ENCODE data around the gene PYY.

DNA sequence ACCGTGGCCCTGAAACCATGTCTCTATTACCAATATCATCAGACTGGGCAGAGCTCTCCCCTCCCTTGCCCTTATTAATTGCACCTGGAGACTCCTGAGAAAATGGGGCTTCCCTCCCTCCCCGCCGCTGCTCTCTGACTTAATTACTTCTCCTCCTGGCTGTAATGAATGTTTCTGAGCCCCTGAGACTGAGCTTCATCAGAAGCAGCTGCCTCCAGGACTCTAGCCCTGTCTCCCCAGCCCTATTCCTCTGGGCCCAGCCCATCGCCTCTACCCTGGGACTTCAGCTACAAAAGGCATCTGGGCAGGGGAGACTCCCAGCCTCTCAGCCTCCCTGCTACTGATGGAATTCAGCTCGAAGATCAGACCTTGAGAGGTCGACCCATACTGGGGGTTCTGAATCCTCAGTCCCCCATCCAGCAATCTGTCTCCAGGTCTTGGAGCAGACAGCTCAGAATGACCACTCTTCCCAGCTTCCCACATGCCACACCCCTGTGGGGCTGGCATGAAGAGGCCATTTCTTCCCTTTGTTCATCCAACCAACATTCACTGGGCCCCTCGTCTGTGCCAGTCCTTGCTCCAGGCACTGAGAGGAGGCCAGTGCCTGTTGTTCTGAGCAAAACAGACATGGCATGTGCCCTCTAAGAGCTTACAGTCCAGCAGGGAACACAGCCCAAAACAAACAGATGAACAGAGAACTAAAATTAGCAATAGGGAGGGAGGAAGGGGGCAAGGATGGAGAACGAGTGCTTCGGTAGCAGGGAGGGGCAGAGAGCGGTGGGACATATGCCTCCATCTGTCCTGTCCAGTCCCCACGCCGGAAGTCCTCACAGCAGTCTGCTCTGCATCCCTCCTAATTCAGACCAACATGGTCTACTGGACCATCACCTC, 33.6 kb upstream of the PYY start:
- TF ChIP-seq POLR2A (IDR thresholded peaks at IDR 0.05): no peak
- TF ChIP-seq, protein P1, sequence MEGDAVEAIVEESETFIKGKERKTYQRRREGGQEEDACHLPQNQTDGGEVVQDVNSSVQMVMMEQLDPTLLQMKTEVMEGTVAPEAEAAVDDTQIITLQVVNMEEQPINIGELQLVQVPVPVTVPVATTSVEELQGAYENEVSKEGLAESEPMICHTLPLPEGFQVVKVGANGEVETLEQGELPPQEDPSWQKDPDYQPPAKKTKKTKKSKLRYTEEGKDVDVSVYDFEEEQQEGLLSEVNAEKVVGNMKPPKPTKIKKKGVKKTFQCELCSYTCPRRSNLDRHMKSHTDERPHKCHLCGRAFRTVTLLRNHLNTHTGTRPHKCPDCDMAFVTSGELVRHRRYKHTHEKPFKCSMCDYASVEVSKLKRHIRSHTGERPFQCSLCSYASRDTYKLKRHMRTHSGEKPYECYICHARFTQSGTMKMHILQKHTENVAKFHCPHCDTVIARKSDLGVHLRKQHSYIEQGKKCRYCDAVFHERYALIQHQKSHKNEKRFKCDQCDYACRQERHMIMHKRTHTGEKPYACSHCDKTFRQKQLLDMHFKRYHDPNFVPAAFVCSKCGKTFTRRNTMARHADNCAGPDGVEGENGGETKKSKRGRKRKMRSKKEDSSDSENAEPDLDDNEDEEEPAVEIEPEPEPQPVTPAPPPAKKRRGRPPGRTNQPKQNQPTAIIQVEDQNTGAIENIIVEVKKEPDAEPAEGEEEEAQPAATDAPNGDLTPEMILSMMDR (IDR thresholded peaks at IDR 0.05): no peak
